ENCODE measurements around the gene TRABD2B. TPM values are rescaled to one million over a fixed set of nuclear protein-coding genes. Genes with fewer than 3 reads are reported as not detected.

TRABD2B gene
- total and polyA plus RNA-seq, 2 donors (not counting 3 experiments of a cell fraction or from before 2014, with no cell fraction given): not detected

- FAIRE-seq (no peak), DNase-seq (ENCODE audit: low read depth, low spot score) (no peak)
- Histone ChIP-seq H2AFZ (ENCODE audit: low read depth, low read length) (no peak overlapping the region), H3K79me2 (ENCODE audit: control insufficient read depth, insufficient read depth, low read length) (no peaks in the 10 kb centered on the region), H3K9me1 (replicated peaks; ENCODE audit: control insufficient read depth, extremely low read depth, insufficient read depth, low read length) (no peaks in the 10 kb centered on the region), H3K9me3 (replicated peaks; ENCODE audit: control insufficient read depth, insufficient read depth, low read length) (no peaks in the 10 kb centered on the region), H3K4me3 (replicated peaks in 1 of 3; ENCODE audit: insufficient read depth in 1 of 3, low read depth in 1 of 3, low read length in 3 of 3) (no peak overlapping the region), H4K20me1 (replicated peaks; ENCODE audit: control insufficient read depth, extremely low read depth, insufficient read depth, low read length) (no peaks in the 10 kb centered on the region), H3K27me3 (ENCODE audit: control insufficient read depth in 2 of 2, insufficient read depth in 2 of 2, low read length in 2 of 2) (no peaks in the 10 kb centered on the region), H3K4me2 (ENCODE audit: insufficient read depth, low read length) (no peak overlapping the region), H3K27ac (ENCODE audit: insufficient read depth, low read depth, low read length) (no peak overlapping the region), H3K9ac (replicated peaks; ENCODE audit: extremely low read depth, insufficient read depth, low read length) (no peak overlapping the region), H3K4me1 (ENCODE audit: control insufficient read depth, extremely low read depth, insufficient read depth, low read length) (no peaks in the 10 kb centered on the region), H3K36me3 (ENCODE audit: control insufficient read depth in 2 of 2, extremely low read depth in 1 of 2, insufficient read depth in 2 of 2, low read length in 2 of 2) (no peaks in the 10 kb centered on the region)
- TF ChIP-seq POLR2A (IDR thresholded peaks at IDR 0.05; ENCODE audit: low read depth, low read length) (no peak), JUN (IDR thresholded peaks at IDR 0.05; ENCODE audit: borderline replicate concordance, insufficient read depth, insufficient read length, low read depth) (no peak), POLR2AphosphoS5 (IDR thresholded peaks at IDR 0.05; ENCODE audit: insufficient read depth, low read depth, low read length) (no peak), GATA2 (IDR thresholded peaks at IDR 0.05; ENCODE audit: insufficient read depth, insufficient read length, low read depth, low read length) (no peak), FOS (IDR thresholded peaks at IDR 0.05; ENCODE audit: borderline replicate concordance, insufficient read depth, low read length) (no peak), EZH2 (IDR thresholded peaks at IDR 0.05; ENCODE audit: borderline replicate concordance, low read depth, low read length, severe bottlenecking) (no peak), CTCF (IDR thresholded peaks at IDR 0.05; ENCODE audit: extremely low read depth in 1 of 2, insufficient read depth in 1 of 2, low read depth in 1 of 2, low read length in 2 of 2) (no peak), MAX (IDR thresholded peaks at IDR 0.05; ENCODE audit: insufficient read depth, insufficient read length) (no peak), MYC (IDR thresholded peaks at IDR 0.05; ENCODE audit: low read depth, low read length) (no peak)
- CTCF ChIA-PET: interaction anchor here (0.8 to 1.7 kb wide), 4 partner anchors 30 to 324 kb away, joined by 3 to 4 read pairs (median 4); partner anchors contain the start of gene FOXD2
- dilution Hi-C loops (cut with MboI; ENCODE audit: extremely low pct_ligation_motif_present, low sequenced_read_pairs) (no loop called here), intact Hi-C loops (cut with micrococcal nuclease) (no loop called here)
- POLR2A ChIA-PET: no interaction called here
- no TSS peak for BruUV-seq (replicated peaks)
Measured at GRCh38 chr1:47756006-47756405, 241.2 kb downstream of the TRABD2B start.
